Measurements from ENCODE around the gene RAF1.

RAF1 gene

DNA sequence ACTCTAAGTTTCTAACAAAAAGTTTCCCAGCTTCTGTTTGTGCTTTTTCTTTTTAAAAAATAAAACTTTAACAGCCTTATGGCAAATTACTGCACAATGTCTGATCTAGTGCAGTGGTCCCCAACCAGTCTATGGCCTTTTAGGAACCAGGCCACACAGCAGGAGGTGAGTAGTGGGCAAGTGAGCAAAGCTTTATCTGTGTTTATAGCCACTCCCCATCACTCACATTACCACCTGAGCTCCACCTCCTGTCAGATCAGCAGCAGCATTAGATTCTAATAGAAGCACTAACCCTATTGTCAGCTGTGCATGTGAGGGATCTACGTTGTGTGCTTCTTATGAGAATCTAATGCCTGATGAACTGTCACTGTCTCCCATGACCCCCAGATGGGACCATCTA is 101.5 kb downstream of the RAF1 start:
- FAIRE-seq (no peak), DNase-seq (ENCODE audit: insufficient read length) (no peak)
- no peak for TF ChIP-seq TAF1 (IDR thresholded peaks at IDR 0.05; ENCODE audit: borderline replicate concordance, low read depth, low read length)
- TF ChIP-seq POLR2A (IDR thresholded peaks at IDR 0.05; ENCODE audit: low read depth, low read length) = no peak

- TF ChIP-seq POLR2AphosphoS5 (IDR thresholded peaks at IDR 0.05; ENCODE audit: low read depth, low read length) (no peak), TAF1 (IDR thresholded peaks at IDR 0.05; ENCODE audit: borderline replicate concordance, low read depth, low read length) (no peak), POLR2A (IDR thresholded peaks at IDR 0.05; ENCODE audit: low read depth, low read length) (no peak)
- DNase-seq (ENCODE audit: insufficient read length) (no peak), FAIRE-seq (no peak)
Observed at GRCh38 chr3:12561397-12561796, 102.5 kb downstream of the RAF1 start.

GRCh38 chr3:12560505-12561190 is 103.3 kb downstream of the RAF1 start:
- TF ChIP-seq POLR2A (IDR thresholded peaks at IDR 0.05; ENCODE audit: low read depth, low read length) (peak; percentile 61), TAF1 (IDR thresholded peaks at IDR 0.05; ENCODE audit: borderline replicate concordance, low read depth, low read length) (peak; percentile 28), POLR2AphosphoS5 (IDR thresholded peaks at IDR 0.05; ENCODE audit: low read depth, low read length) (0 out of 2 replicates have a peak, but pooled peaks have one; percentile 54)
- peak; percentile 81 for FAIRE-seq
- no peak for DNase-seq (ENCODE audit: insufficient read length)

DNA sequence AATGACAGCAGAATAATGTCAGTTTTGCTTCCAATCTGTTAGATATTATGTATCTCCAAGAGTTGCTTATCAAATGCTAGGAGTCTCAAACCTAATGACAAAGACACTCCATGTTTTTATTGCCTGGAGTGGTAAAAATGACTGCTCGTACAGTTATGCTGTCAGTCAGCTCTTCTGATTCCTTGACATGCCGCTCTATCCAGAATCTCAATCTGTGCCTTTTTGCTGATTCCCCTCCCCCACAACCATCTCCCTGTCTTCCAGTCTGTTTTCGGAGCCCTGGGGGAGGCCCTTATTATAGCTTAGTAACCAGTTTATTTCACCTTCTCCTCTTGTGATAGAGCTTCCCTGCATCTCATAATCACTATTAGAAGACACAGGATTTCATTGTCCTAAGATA is 104.4 kb downstream of the RAF1 start:
- DNase-seq (ENCODE audit: insufficient read length) (no peak), FAIRE-seq (peak; percentile 5)
- TF ChIP-seq POLR2AphosphoS5 (IDR thresholded peaks at IDR 0.05; ENCODE audit: low read depth, low read length) = no peak
- no peak for TF ChIP-seq POLR2A (IDR thresholded peaks at IDR 0.05; ENCODE audit: low read depth, low read length)
- TF ChIP-seq TAF1 (IDR thresholded peaks at IDR 0.05; ENCODE audit: borderline replicate concordance, low read depth, low read length) = no peak

DNA sequence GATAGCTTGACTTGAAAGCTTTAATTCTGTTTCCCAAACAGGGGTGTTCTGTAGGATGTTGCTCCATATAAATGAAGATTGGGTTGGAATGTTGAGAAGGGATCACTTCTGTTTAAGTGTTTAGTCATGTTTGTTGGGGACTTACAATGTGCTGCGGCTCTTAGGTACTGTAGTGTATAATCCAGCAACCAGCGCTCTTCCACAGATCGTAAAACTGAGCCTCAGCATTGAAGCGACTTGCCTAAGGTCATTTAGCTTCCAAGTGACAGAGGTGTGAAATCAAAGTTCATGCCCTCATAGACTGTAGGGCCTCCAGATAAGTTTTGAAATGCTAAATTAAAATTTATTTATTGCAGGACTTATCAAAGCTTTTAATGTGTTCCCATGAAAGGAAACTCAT is 105.2 kb downstream of the RAF1 start:
- DNase-seq (ENCODE audit: insufficient read length) (no peak), FAIRE-seq (no peak)
- TF ChIP-seq POLR2AphosphoS5 (IDR thresholded peaks at IDR 0.05; ENCODE audit: low read depth, low read length) = no peak
- TF ChIP-seq POLR2A (IDR thresholded peaks at IDR 0.05; ENCODE audit: low read depth, low read length) = no peak
- TF ChIP-seq TAF1 (IDR thresholded peaks at IDR 0.05; ENCODE audit: borderline replicate concordance, low read depth, low read length) = no peak

- no peak for DNase-seq (ENCODE audit: insufficient read length)
- TF ChIP-seq POLR2A (IDR thresholded peaks at IDR 0.05; ENCODE audit: low read depth, low read length) = no peak
- no peak for TF ChIP-seq TAF1 (IDR thresholded peaks at IDR 0.05; ENCODE audit: borderline replicate concordance, low read depth, low read length)
- no peak for TF ChIP-seq POLR2AphosphoS5 (IDR thresholded peaks at IDR 0.05; ENCODE audit: low read depth, low read length)
- FAIRE-seq = peak; percentile 69
Observed at GRCh38 chr3:12557473-12558100, 106.3 kb downstream of the RAF1 start.

DNA sequence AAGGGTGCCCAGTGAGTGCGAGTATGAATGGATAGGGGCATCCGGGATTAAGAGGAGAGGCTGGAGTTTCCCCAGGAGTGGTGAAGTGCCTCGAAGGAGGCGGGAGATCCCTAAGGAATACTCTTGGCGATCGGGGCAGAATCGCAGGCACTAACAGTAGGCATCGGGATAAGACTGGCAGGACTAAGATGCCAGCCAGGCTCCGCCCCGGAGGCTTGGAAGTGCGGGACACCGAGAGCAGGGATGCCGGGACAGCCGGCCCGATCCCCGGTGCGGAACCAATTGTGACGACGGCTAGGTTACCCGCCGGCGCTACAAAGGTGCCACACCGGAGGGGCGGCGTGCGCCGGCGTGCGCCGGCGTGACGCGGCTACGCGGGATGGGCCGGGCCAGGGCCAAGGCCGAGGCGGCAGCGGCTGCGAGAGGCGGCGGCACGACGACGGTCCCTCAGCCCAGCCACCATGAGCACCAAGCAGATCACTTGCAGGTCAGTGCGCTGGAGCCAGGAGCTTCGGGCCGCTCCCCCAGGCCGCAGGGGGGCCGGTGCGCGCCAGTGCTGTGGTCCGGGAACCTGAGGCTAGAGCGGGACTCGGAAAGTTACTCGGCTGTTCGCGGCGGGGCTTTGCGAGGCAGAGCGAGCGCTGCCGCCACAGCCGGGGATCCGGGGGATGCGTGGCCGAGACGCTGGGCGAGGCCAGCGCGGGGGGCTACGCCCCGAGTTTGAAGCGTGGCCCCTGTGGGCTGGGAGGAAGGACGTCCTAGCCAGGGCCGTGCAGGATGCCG is 107.0 kb downstream of the RAF1 start, which contains the start of gene MKRN2:
Gene MKRN2 (plus strand): TSS at position 398 of the 783 bp plus-strand sequence. CDS start 64 bp downstream, at position 462.
- peak; percentile 96 for FAIRE-seq
- DNase-seq (ENCODE audit: insufficient read length) = peak; percentile 69

DNA sequence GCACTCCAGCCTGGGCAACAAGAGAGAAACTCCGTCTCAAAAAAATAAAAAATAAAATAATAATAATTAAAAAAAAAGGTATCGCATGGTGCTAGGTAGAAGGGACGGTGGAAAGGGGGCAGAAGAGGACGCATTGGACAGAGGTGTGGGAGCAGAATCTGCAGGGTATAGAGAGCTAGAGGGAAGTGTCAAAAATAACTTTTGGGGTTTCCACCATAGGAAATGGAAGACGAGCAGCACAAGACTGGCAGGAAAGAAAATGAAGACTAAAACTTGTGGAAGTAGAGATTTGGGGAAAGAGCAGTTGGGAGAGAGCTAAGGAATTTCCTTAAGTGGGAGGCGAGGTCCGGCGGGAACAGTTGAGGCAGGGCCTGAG is 107.6 kb downstream of the RAF1 start:
- no peak for DNase-seq (ENCODE audit: insufficient read length)
- no peak for FAIRE-seq
- TF ChIP-seq TAF1 (IDR thresholded peaks at IDR 0.05; ENCODE audit: borderline replicate concordance, low read depth, low read length) (no peak), POLR2A (IDR thresholded peaks at IDR 0.05; ENCODE audit: low read depth, low read length) (no peak), POLR2AphosphoS5 (IDR thresholded peaks at IDR 0.05; ENCODE audit: low read depth, low read length) (no peak)

More for the DNA sequence above, 107.0 kb downstream of the RAF1 start, which contains the start of gene MKRN2:
- peak; percentile 97 for TF ChIP-seq POLR2A (IDR thresholded peaks at IDR 0.05; ENCODE audit: low read depth, low read length)
- TF ChIP-seq POLR2AphosphoS5 (IDR thresholded peaks at IDR 0.05; ENCODE audit: low read depth, low read length) = peak; percentile 97
- TF ChIP-seq TAF1 (IDR thresholded peaks at IDR 0.05; ENCODE audit: borderline replicate concordance, low read depth, low read length) = peak; percentile 91

- FAIRE-seq = peak; percentile 38
- TF ChIP-seq POLR2AphosphoS5 (IDR thresholded peaks at IDR 0.05; ENCODE audit: low read depth, low read length) (no peak), TAF1 (IDR thresholded peaks at IDR 0.05; ENCODE audit: borderline replicate concordance, low read depth, low read length) (peak; percentile 41; the same call in 1 of the 2 replicates), POLR2A (IDR thresholded peaks at IDR 0.05; ENCODE audit: low read depth, low read length) (no peak)
Observed at GRCh38 chr3:12553921-12554391, 110.0 kb downstream of the RAF1 start.

GRCh38 chr3:12549971-12550760 is 113.8 kb downstream of the RAF1 start:
- FAIRE-seq = no peak
- TF ChIP-seq POLR2AphosphoS5 (IDR thresholded peaks at IDR 0.05; ENCODE audit: low read depth, low read length) (no peak), POLR2A (IDR thresholded peaks at IDR 0.05; ENCODE audit: low read depth, low read length) (no peak), TAF1 (IDR thresholded peaks at IDR 0.05; ENCODE audit: borderline replicate concordance, low read depth, low read length) (no peak)
- no peak for DNase-seq (ENCODE audit: insufficient read length)

More at GRCh38 chr3:12553921-12554391, 110.0 kb downstream of the RAF1 start:
- DNase-seq (ENCODE audit: insufficient read length) = no peak

GRCh38 chr3:12545473-12545791 is 118.5 kb downstream of the RAF1 start, which contains the start of gene MKRN2OS:
Gene MKRN2OS, minus strand, starts transcription at chr3:12545499. Its CDS starts 35 bp downstream, at chr3:12545464.
- TF ChIP-seq POLR2A (IDR thresholded peaks at IDR 0.05; ENCODE audit: low read depth, low read length) (no peak), TAF1 (IDR thresholded peaks at IDR 0.05; ENCODE audit: borderline replicate concordance, low read depth, low read length) (no peak), POLR2AphosphoS5 (IDR thresholded peaks at IDR 0.05; ENCODE audit: low read depth, low read length) (no peak)
- DNase-seq (ENCODE audit: insufficient read length) = no peak
- no peak for FAIRE-seq
